Tibial artery (tissue), 4 donors: Measurements from ENCODE around the gene NRXN2.
A peak's percentile ranks its signal among the peaks of the same experiment; 100 is the strongest.

Experiments
- DNase-seq, 2 donors: peaks; one replicate each; pipeline ENCODE4 v3.0.0-alpha.2; 2019
- H3K27ac ChIP-seq, 2 donors: fragments of 200-600 bp; sonication (generic) in 1 of 2; 1 replicate in 1 of 2; 2 replicates in 1 of 2; pipeline ENCODE4 v1.5.1; 2018 to 2019; ENCODE audit warnings: mild to moderate bottlenecking in 1 of 2
- H3K27me3 ChIP-seq, 2 donors: fragments of 200-600 bp; sonication (generic) in 1 of 2; one replicate each; pipeline versions ENCODE4 v1.5.1 to v1.6.0; 2016 to 2019
- H3K36me3 ChIP-seq, 3 donors: fragments of 200-600 bp; sonication (generic) in 2 of 3; one replicate each; pipeline ENCODE4 v1.5.1; 2016 to 2019; ENCODE audit warnings: mild to moderate bottlenecking in 2 of 3
- H3K4me1 ChIP-seq, 4 donors: fragments of 200-600 bp; sonication (generic) in 2 of 4; 1 replicate in 3 of 4; 2 replicates in 1 of 4; pipeline ENCODE4 v1.5.1; 2016 to 2019
- H3K4me3 ChIP-seq, 2 donors: fragments of 200-600 bp; sonication (generic) in 1 of 2; 1 replicate in 1 of 2; 2 replicates in 1 of 2; pipeline ENCODE4 v1.5.1; 2018 to 2019; ENCODE audit warnings: mild to moderate bottlenecking in 2 of 2
- H3K9me3 ChIP-seq, 3 donors: fragments of 200-600 bp; sonication (generic) in 1 of 3; one replicate each; pipeline ENCODE4 v1.5.1; 2016 to 2019
- CTCF ChIP-seq, 2 experiments: fragments of 200-600 bp in 1 of 2; fragments of 450-650 bp in 1 of 2; IDR thresholded peaks; one replicate each; pipeline ENCODE4 v1.5.1; 2017 to 2019; ENCODE audit warnings: antibody characterized with exemption in 2 of 2, mild to moderate bottlenecking in 1 of 2, moderate library complexity in 1 of 2
- intact Hi-C: fragments of 100-400 bp; cut with DNase I; formaldehyde crosslinking; loops from one replicate; pipeline ENCODE4 v1.15.0; 2023; ENCODE audit warnings: low total_unique reads

NRXN2 gene

GRCh38 chr11:64647019-64647779 lies 75.8 kb downstream of the NRXN2 start:
- peaks cover 0 to 22% (median 13%) of the 10 kb centered on the region in 4 donors for H3K4me1 ChIP-seq
- intact Hi-C loops, result no loop called here
- no peak overlapping the region for H3K27ac ChIP-seq
- no peaks in the 10 kb centered on the region for H3K9me3 ChIP-seq
- TF ChIP-seq CTCF (IDR thresholded peaks at IDR 0.05), result no peak
- no peak overlapping the region for H3K4me3 ChIP-seq
- peaks cover 2 to 44% of the 10 kb centered on the region in 2 donors for H3K27me3 ChIP-seq
- DNase-seq, result no peak
- H3K36me3 ChIP-seq, result no peaks in the 10 kb centered on the region

GRCh38 chr11:64644647-64645275 lies 78.2 kb downstream of the NRXN2 start:
- Histone ChIP-seq H3K9me3 (no peaks in the 10 kb centered on the region), H3K27me3 (peaks cover 3 to 55% of the 10 kb centered on the region in 2 donors), H3K27ac (no peak overlapping the region), H3K4me3 (no peak overlapping the region), H3K36me3 (no peaks in the 10 kb centered on the region), H3K4me1 (peaks cover 0 to 22% (median 13%) of the 10 kb centered on the region in 4 donors)
- intact Hi-C loops, result no loop called here
- DNase-seq, result no peak
- TF ChIP-seq CTCF (IDR thresholded peaks at IDR 0.05), result no peak

- intact Hi-C loops, result no loop called here
- TF ChIP-seq CTCF (IDR thresholded peaks at IDR 0.05), result no peak
- Histone ChIP-seq H3K9me3 (no peaks in the 10 kb centered on the region), H3K36me3 (no peaks in the 10 kb centered on the region), H3K27me3 (peaks cover 3 to 60% of the 10 kb centered on the region in 2 donors), H3K4me1 (peaks cover 0 to 22% (median 13%) of the 10 kb centered on the region in 4 donors), H3K27ac (no peak overlapping the region), H3K4me3 (peak overlapping the region; percentile 18 to 39)
- DNase-seq, result no peak
Measured at GRCh38 chr11:64643920-64644646, 78.9 kb downstream of the NRXN2 start.

- no peak for TF ChIP-seq CTCF (IDR thresholded peaks at IDR 0.05)
- intact Hi-C loops, result no loop called here
- peak overlapping the region; percentile 18 to 39 for H3K4me3 ChIP-seq
- DNase-seq, result no peak
- peaks cover 3 to 61% of the 10 kb centered on the region in 2 donors for H3K27me3 ChIP-seq
- H3K27ac ChIP-seq, result no peak overlapping the region
- no peaks in the 10 kb centered on the region for H3K9me3 ChIP-seq
- no peaks in the 10 kb centered on the region for H3K36me3 ChIP-seq
- peaks cover 0 to 24% (median 13%) of the 10 kb centered on the region in 4 donors for H3K4me1 ChIP-seq
Measured at GRCh38 chr11:64643256-64643881, 79.6 kb downstream of the NRXN2 start.

- DNase-seq, result no peak
- intact Hi-C loops, result no loop called here
- no peak for TF ChIP-seq CTCF (IDR thresholded peaks at IDR 0.05)
- Histone ChIP-seq H3K27me3 (peaks cover 3 to 65% of the 10 kb centered on the region in 2 donors), H3K9me3 (no peaks in the 10 kb centered on the region), H3K36me3 (no peaks in the 10 kb centered on the region), H3K4me1 (peaks cover 0 to 29% (median 18%) of the 10 kb centered on the region in 4 donors), H3K27ac (no peak overlapping the region), H3K4me3 (peak overlapping the region; percentile 18 to 39)
Measured at GRCh38 chr11:64642871-64643255, 80.1 kb downstream of the NRXN2 start.
